ENCODE results near the gene FAM227B.

FAM227B gene

DNA sequence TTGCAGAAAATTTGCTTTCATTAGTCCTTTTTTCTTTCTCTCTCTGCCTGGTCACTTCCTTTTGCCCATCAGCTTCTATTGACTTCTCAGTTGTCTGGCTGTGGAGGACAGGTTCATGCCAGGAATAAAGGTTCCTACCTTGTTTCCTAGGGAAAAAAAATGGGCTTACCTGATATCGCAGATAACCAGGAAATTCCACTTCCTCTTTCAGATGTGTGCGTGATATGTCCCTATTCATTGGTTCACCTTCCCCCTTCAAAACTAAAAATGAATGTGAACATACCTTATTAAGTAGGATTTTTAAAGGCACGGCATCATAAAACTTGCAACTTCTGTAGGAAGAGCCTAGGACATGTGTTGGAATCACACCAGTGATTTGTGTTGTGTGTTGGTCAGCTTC, 317.6 kb downstream of the FAM227B start:
- DNase-seq (ENCODE audit: low read depth in 2 of 2, low spot score in 1 of 2): no peak

- no peak for DNase-seq (ENCODE audit: low read depth in 2 of 2, low spot score in 1 of 2)
These were observed 319.1 kb downstream of the FAM227B start for GRCh38 chr15:49301562-49301961.

- DNase-seq (ENCODE audit: low read depth in 2 of 2, low spot score in 1 of 2): no peak
These were observed 319.8 kb downstream of the FAM227B start for GRCh38 chr15:49300856-49301255.

DNA sequence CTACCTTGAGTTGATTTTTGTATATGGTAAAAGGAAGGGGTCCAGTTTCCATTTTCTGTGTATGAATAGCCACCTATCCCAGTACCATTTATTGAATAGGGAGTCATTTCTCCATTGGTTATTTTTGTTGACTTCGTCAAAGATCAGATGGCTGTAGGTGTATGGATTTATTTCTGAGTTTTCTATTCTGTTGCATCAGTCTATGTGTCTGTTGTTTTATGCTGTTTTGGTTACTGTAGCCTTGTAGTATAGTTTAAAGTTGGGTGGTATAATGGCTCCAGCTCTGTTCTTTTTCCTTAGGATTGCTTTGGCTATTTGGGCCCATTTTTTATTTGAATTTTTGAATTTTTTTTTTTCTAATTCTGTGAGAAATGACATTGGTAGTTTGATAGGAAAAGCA, 323.0 kb downstream of the FAM227B start:
- no peak for DNase-seq (ENCODE audit: low read depth in 2 of 2, low spot score in 1 of 2)

GRCh38 chr15:49296258-49296657, 324.4 kb downstream of the FAM227B start:
- no peak for DNase-seq (ENCODE audit: low read depth in 2 of 2, low spot score in 1 of 2)

DNA sequence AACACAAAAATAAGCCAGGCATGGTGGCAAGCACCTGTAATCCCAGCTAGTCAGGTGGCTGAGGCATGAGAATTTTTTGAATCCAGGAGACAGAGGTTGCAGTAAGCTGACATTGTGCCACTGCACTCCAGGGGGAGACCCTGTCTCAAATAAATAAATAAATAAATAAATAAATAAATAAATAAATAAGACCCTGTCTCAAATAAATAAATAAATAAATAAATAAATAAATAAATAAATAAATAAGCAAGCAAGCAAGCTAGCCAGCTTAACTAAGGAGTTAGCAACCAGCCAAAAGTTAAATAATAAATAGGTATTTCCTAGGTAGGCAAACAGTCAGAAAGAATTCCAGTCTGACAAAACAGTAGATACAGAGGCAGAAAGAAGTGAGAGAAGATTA, 326.7 kb downstream of the FAM227B start:
- no peak for DNase-seq (ENCODE audit: low read depth in 2 of 2, low spot score in 1 of 2)

- no peak for DNase-seq (ENCODE audit: low read depth in 2 of 2, low spot score in 1 of 2)
These were observed 330.4 kb downstream of the FAM227B start for GRCh38 chr15:49290191-49290590.

- no peak for DNase-seq (ENCODE audit: low read depth in 2 of 2, low spot score in 1 of 2)
These were observed 332.2 kb downstream of the FAM227B start for GRCh38 chr15:49288391-49288790.

DNA sequence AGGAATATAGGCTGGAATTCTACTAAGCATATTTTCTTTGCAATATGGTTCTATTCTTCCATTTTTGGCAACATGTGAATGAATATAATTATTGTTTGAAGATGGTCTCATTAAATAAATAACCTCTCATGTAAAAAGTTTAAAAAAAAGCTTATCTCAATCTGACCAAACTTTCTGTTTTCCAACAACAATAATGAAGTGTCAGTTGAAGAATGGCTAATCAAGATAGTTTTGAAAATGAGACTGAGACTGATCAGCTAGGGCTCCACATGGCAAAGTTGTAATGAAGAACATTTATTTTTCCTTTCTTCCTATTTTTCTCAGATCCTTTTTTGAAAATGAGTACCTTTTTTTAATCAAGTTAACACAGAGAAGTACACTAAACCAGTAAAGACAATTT, 333.1 kb downstream of the FAM227B start:
- no peak for DNase-seq (ENCODE audit: low read depth in 2 of 2, low spot score in 1 of 2)

DNA sequence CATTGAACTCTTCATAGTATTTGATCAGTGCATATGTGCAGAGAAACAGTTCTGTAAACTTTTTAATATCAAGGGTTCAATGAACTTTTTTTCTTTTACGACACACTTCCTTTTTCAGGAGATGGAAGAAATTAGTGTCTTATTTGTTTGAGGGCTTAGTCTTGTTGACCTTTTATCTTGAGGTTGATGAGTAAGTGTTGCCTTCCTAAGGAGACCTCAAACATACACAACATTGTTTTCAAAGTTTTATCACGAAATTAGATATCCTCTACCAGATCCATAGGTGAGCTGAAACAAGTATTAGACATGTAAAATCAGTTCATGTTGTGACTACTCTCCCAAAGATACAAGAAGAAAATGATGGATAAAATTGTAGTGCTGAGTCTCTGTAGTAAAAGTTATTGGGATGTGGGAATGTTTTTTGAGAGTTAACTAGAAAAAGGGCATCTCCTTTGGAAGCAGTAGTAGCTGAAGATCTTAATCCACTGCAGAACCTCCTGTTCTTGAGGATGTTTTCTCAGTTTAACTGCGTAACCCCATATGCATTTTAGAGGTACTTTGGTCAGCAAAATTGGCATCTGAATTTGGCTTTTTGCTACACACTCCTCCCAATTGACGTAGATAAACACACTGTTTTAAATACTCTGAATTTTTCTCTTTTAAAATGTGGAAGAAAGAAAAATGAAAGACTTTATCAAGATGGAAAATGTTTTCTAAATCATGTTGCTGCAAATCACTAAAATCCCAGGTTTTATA, 333.8 kb downstream of the FAM227B start:
- DNase-seq (ENCODE audit: low read depth in 2 of 2, low spot score in 1 of 2): no peak

DNA sequence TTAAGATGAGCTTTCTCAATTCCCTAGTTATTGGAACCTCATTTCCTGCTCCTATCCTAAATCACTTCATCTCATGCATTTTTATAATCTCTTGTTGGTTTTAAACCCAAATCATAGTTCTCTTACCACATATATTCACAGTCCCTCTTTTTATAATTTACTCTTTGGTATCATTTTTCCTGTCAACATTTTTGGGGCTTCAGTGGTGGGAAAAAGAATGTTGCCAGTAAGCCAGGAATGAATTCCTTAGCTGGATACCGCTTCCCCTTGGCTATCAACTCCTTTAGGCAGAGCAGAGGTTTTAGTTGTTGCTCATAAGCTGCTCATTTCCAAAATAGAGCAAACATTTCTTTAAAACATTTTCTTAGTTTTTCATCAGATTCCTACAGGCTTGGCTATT, 338.3 kb downstream of the FAM227B start:
- no peak for DNase-seq (ENCODE audit: low read depth in 2 of 2, low spot score in 1 of 2)

GRCh38 chr15:49279521-49280456, 340.8 kb downstream of the FAM227B start:
- no peak for DNase-seq (ENCODE audit: low read depth in 2 of 2, low spot score in 1 of 2)

GRCh38 chr15:49278751-49279150, 341.9 kb downstream of the FAM227B start:
- no peak for DNase-seq (ENCODE audit: low read depth in 2 of 2, low spot score in 1 of 2)
